Neural cell (in vitro differentiated cells): ENCODE data around the gene PYHIN1.

ENCODE experiments used
- EP300 ChIP-seq: fragments of 450-650 bp; conservative IDR thresholded peaks from 2 replicates; pipeline ENCODE4 v1.6.1; 2014; ENCODE audit warnings: antibody characterized with exemption, mild to moderate bottlenecking, moderate library complexity; ENCODE audit not compliant: poor library complexity, severe bottlenecking
- EZH2 ChIP-seq: fragments of 200-600, 300-800 bp; shearing (Covaris generic), sonication (generic); IDR thresholded peaks from 2 replicates; pipeline ENCODE4 v1.6.1; 2014; ENCODE audit warnings: antibody characterized with exemption, low read length, borderline replicate concordance, mild to moderate bottlenecking; ENCODE audit not compliant: insufficient read depth, poor library complexity, severe bottlenecking
- POLR2AphosphoS5 ChIP-seq: IDR thresholded peaks from 2 replicates; pipeline ENCODE4 v1.6.1; 2012
- RAD21 ChIP-seq: fragments of 450-650 bp; conservative IDR thresholded peaks from 2 replicates; pipeline ENCODE4 v1.6.1; 2014; ENCODE audit warnings: antibody characterized with exemption, mild to moderate bottlenecking, moderate library complexity
- TAF1 ChIP-seq: IDR thresholded peaks from 2 replicates; pipeline ENCODE4 v1.6.1; 2012; ENCODE audit warnings: low read depth
- TF ChIP-seq, protein P1 (sequence below): fragments of 450-650 bp; IDR thresholded peaks from 2 replicates; pipeline ENCODE4 v1.5.1; 2014; ENCODE audit warnings: antibody characterized with exemption, mild to moderate bottlenecking, moderate library complexity; ENCODE audit not compliant: poor library complexity, severe bottlenecking
- TF ChIP-seq, protein P2 (sequence below): IDR thresholded peaks from 2 replicates; pipeline ENCODE4 v1.6.1; 2012; ENCODE audit warnings: borderline replicate concordance

DNA sequence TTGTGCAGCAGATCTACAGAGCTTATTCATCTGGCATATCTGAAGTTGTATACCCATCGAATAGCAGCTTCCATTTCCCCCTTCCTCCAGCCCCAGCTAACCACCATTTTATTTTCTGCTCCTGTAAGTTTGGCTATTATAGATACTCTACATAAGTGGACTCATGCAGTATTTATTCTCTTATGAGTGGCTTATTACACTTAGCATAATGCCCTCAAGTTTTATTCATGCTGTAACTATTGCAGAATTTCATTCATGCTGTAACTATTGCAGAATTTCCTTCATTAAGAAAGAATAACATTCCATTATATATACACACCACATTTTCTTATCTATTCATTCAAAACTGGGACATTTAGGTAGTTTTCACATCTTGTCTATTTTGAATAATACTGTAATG lies 47.9 kb downstream of the PYHIN1 start:
- TF ChIP-seq, protein P1, sequence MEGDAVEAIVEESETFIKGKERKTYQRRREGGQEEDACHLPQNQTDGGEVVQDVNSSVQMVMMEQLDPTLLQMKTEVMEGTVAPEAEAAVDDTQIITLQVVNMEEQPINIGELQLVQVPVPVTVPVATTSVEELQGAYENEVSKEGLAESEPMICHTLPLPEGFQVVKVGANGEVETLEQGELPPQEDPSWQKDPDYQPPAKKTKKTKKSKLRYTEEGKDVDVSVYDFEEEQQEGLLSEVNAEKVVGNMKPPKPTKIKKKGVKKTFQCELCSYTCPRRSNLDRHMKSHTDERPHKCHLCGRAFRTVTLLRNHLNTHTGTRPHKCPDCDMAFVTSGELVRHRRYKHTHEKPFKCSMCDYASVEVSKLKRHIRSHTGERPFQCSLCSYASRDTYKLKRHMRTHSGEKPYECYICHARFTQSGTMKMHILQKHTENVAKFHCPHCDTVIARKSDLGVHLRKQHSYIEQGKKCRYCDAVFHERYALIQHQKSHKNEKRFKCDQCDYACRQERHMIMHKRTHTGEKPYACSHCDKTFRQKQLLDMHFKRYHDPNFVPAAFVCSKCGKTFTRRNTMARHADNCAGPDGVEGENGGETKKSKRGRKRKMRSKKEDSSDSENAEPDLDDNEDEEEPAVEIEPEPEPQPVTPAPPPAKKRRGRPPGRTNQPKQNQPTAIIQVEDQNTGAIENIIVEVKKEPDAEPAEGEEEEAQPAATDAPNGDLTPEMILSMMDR, result no peak
- TF ChIP-seq EP300 (no peak), POLR2AphosphoS5 (no peak), TAF1 (no peak), RAD21 (no peak), EZH2 (no peak)
- TF ChIP-seq, protein P2, sequence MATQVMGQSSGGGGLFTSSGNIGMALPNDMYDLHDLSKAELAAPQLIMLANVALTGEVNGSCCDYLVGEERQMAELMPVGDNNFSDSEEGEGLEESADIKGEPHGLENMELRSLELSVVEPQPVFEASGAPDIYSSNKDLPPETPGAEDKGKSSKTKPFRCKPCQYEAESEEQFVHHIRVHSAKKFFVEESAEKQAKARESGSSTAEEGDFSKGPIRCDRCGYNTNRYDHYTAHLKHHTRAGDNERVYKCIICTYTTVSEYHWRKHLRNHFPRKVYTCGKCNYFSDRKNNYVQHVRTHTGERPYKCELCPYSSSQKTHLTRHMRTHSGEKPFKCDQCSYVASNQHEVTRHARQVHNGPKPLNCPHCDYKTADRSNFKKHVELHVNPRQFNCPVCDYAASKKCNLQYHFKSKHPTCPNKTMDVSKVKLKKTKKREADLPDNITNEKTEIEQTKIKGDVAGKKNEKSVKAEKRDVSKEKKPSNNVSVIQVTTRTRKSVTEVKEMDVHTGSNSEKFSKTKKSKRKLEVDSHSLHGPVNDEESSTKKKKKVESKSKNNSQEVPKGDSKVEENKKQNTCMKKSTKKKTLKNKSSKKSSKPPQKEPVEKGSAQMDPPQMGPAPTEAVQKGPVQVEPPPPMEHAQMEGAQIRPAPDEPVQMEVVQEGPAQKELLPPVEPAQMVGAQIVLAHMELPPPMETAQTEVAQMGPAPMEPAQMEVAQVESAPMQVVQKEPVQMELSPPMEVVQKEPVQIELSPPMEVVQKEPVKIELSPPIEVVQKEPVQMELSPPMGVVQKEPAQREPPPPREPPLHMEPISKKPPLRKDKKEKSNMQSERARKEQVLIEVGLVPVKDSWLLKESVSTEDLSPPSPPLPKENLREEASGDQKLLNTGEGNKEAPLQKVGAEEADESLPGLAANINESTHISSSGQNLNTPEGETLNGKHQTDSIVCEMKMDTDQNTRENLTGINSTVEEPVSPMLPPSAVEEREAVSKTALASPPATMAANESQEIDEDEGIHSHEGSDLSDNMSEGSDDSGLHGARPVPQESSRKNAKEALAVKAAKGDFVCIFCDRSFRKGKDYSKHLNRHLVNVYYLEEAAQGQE, result no peak
